GOT3 (cell line): ENCODE data around the gene KXD1.

ENCODE experiments used
- DNase-seq: peaks from one replicate; lab custom pipeline; 2025; ENCODE audit warnings: mixed read lengths; lab: John Stamatoyannopoulos, UW

The KXD1 gene

GRCh38 chr19:18616023-18616422 lies 58.4 kb downstream of the KXD1 start:
- DNase-seq: no peak

GRCh38 chr19:18617562-18617961 lies 59.9 kb downstream of the KXD1 start:
- no peak for DNase-seq

GRCh38 chr19:18618236-18618635 lies 60.6 kb downstream of the KXD1 start:
- no peak for DNase-seq
